Mesendoderm (in vitro differentiated cells): ENCODE data around the gene POLG2.

Source experiments
- DNase-seq: peaks from one replicate; pipeline ENCODE4 v3.0.0; 2013
- H2AK5ac ChIP-seq: 2 replicates; pipeline ENCODE4 v1.6.1; 2013; ENCODE audit warnings: low read length, inconsistent platforms
- H2BK120ac ChIP-seq: 2 replicates; pipeline ENCODE4 v1.6.1; 2013; ENCODE audit warnings: low read depth, mild to moderate bottlenecking, low read length, moderate library complexity, mixed read lengths
- H2BK15ac ChIP-seq: replicated peaks from 2 replicates; pipeline ENCODE4 v1.6.1; 2013; ENCODE audit warnings: low read depth, mild to moderate bottlenecking, moderate library complexity
- H2BK5ac ChIP-seq: 2 replicates; pipeline ENCODE4 v1.6.1; 2013; ENCODE audit warnings: low read length, inconsistent platforms
- H3K18ac ChIP-seq: 2 replicates; pipeline ENCODE4 v1.6.1; 2013; ENCODE audit warnings: mild to moderate bottlenecking, low read length, mixed read lengths
- H3K23ac ChIP-seq: one replicate; pipeline ENCODE4 v1.6.1; 2013; ENCODE audit warnings: low read length
- H3K27ac ChIP-seq: 2 replicates; pipeline ENCODE4 v1.5.1; 2013; ENCODE audit warnings: low read depth, mild to moderate bottlenecking, inconsistent platforms, low read length, moderate library complexity
- H3K27me3 ChIP-seq: 2 replicates; pipeline ENCODE4 v1.6.1; 2013; ENCODE audit warnings: low read length, control low read depth, mild to moderate bottlenecking, inconsistent platforms; ENCODE audit not compliant: insufficient read depth, poor library complexity
- H3K36me3 ChIP-seq: 2 replicates; pipeline ENCODE4 v1.6.1; 2013; ENCODE audit warnings: low read length, inconsistent platforms; ENCODE audit not compliant: control insufficient read depth, insufficient read depth
- H3K4ac ChIP-seq: one replicate; pipeline ENCODE4 v1.6.1; 2013; ENCODE audit warnings: low read depth, mild to moderate bottlenecking, low read length, moderate library complexity
- H3K4me1 ChIP-seq: 2 replicates; pipeline ENCODE4 v1.6.1; 2013; ENCODE audit warnings: low read depth, low read length, inconsistent platforms; ENCODE audit not compliant: control insufficient read depth
- H3K4me2 ChIP-seq: 2 replicates; pipeline ENCODE4 v1.6.1; 2013; ENCODE audit warnings: low read length
- H3K4me3 ChIP-seq: 2 replicates; pipeline ENCODE4 v1.5.1; 2013; ENCODE audit warnings: mild to moderate bottlenecking, low read length
- H3K56ac ChIP-seq: one replicate; pipeline ENCODE4 v1.6.1; 2013; ENCODE audit warnings: low read length
- H3K79me1 ChIP-seq: 2 replicates; pipeline ENCODE4 v1.6.1; 2013; ENCODE audit warnings: low read length, inconsistent platforms
- H3K79me2 ChIP-seq: 2 replicates; pipeline ENCODE4 v1.6.1; 2013; ENCODE audit warnings: mild to moderate bottlenecking, low read length; ENCODE audit not compliant: control insufficient read depth, insufficient read depth
- H3K9ac ChIP-seq: 2 replicates; pipeline ENCODE4 v1.6.1; 2013; ENCODE audit warnings: low read length, inconsistent platforms
- H4K5ac ChIP-seq: one replicate; pipeline ENCODE4 v1.6.1; 2013; ENCODE audit warnings: low read length
- H4K8ac ChIP-seq: one replicate; pipeline ENCODE4 v1.6.1; 2013; ENCODE audit warnings: low read depth, mild to moderate bottlenecking, control low read depth, low read length, moderate library complexity
- WGBS: extraction: QIAGEN DNeasy Blood & Tissue Kit; methylation state at CpG from one replicate; pipeline ENCODE4 v1.1.7; 2013; ENCODE audit warnings: low lambda C conversion rate, missing lambda C conversion rate; ENCODE audit not compliant: insufficient coverage; ENCODE audit errors: extremely low coverage; 5-methylcytosine and 5-hydroxymethylcytosine counted together

POLG2 gene

GRCh38 chr17:64502021-64502420 is 5.2 kb upstream of the POLG2 start:
- no peaks in the 10 kb centered on the region for H3K4me1 ChIP-seq
- no peak overlapping the region for H3K27ac ChIP-seq
- H4K5ac ChIP-seq: no peak overlapping the region

GRCh38 chr17:64500862-64501765 is 4.3 kb upstream of the POLG2 start:
- peaks cover 31% of the 10 kb centered on the region for H3K36me3 ChIP-seq
- H3K4me1 ChIP-seq: no peaks in the 10 kb centered on the region

More at GRCh38 chr17:64502021-64502420, 5.2 kb upstream of the POLG2 start:
- Histone ChIP-seq H2BK15ac (no peak overlapping the region), H4K8ac (no peak overlapping the region), H2BK5ac (no peak overlapping the region), H3K56ac (no peak overlapping the region), H3K9ac (no peak overlapping the region), H3K79me1 (peaks cover 17% of the 10 kb centered on the region), H2AK5ac (no peak overlapping the region), H2BK120ac (no peak overlapping the region), H3K23ac (no peak overlapping the region), H3K4me2 (no peak overlapping the region), H3K18ac (no peak overlapping the region), H3K27me3 (no peaks in the 10 kb centered on the region), H3K4me3 (no peak overlapping the region), H3K4ac (no peak overlapping the region), H3K36me3 (peaks cover 31% of the 10 kb centered on the region), H3K79me2 (peaks cover 54% of the 10 kb centered on the region)
- DNase-seq: no peak
- no CpG with 5 or more reads among the region's 3 CpGs for WGBS

GRCh38 chr17:64500487-64500859 is 3.6 kb upstream of the POLG2 start:
- H2BK120ac ChIP-seq: no peak overlapping the region
- H4K5ac ChIP-seq: no peak overlapping the region
- H3K79me1 ChIP-seq: peaks cover 17% of the 10 kb centered on the region
- H3K4me1 ChIP-seq: no peaks in the 10 kb centered on the region
- H3K36me3 ChIP-seq: peaks cover 31% of the 10 kb centered on the region
- no peak overlapping the region for H3K4ac ChIP-seq
- no peaks in the 10 kb centered on the region for H3K27me3 ChIP-seq
- no peak overlapping the region for H3K18ac ChIP-seq
- H2BK15ac ChIP-seq: no peak overlapping the region
- no peak overlapping the region for H2AK5ac ChIP-seq
- no peak overlapping the region for H4K8ac ChIP-seq
- WGBS: no CpG with 5 or more reads among the region's 8 CpGs
- peaks cover 53% of the 10 kb centered on the region for H3K79me2 ChIP-seq
- no peak overlapping the region for H3K56ac ChIP-seq
- H3K23ac ChIP-seq: no peak overlapping the region
- no peak overlapping the region for H3K27ac ChIP-seq
- no peak overlapping the region for H3K9ac ChIP-seq
- no peak overlapping the region for H3K4me3 ChIP-seq
- no peak overlapping the region for H3K4me2 ChIP-seq
- no peak overlapping the region for H2BK5ac ChIP-seq
- no peak for DNase-seq

More at GRCh38 chr17:64500862-64501765, 4.3 kb upstream of the POLG2 start:
- Histone ChIP-seq H4K5ac (no peak overlapping the region), H3K27me3 (no peaks in the 10 kb centered on the region), H2BK120ac (no peak overlapping the region), H2BK15ac (no peak overlapping the region), H3K4me3 (no peak overlapping the region), H3K4me2 (no peak overlapping the region), H3K9ac (no peak overlapping the region), H2BK5ac (no peak overlapping the region), H3K27ac (no peak overlapping the region), H3K4ac (no peak overlapping the region), H3K18ac (no peak overlapping the region), H3K79me2 (peaks cover 54% of the 10 kb centered on the region), H3K79me1 (peaks cover 17% of the 10 kb centered on the region), H3K56ac (no peak overlapping the region), H4K8ac (no peak overlapping the region), H2AK5ac (no peak overlapping the region), H3K23ac (no peak overlapping the region)
- DNase-seq: no peak
- no CpG with 5 or more reads among the region's 11 CpGs for WGBS

- H3K79me2 ChIP-seq: peaks cover 50% of the 10 kb centered on the region
- no peak overlapping the region for H2AK5ac ChIP-seq
- no peak overlapping the region for H3K4ac ChIP-seq
- no peaks in the 10 kb centered on the region for H3K4me1 ChIP-seq
- no peak overlapping the region for H3K18ac ChIP-seq
- no CpG with 5 or more reads among the region's 6 CpGs for WGBS
- H2BK15ac ChIP-seq: no peak overlapping the region
- H3K56ac ChIP-seq: no peak overlapping the region
- H3K27ac ChIP-seq: no peak overlapping the region
- no peak overlapping the region for H2BK5ac ChIP-seq
- H3K79me1 ChIP-seq: peaks cover 17% of the 10 kb centered on the region
- no peak overlapping the region for H3K4me3 ChIP-seq
- no peak overlapping the region for H4K5ac ChIP-seq
- peaks cover 31% of the 10 kb centered on the region for H3K36me3 ChIP-seq
- no peak overlapping the region for H3K23ac ChIP-seq
- no peak for DNase-seq
- H3K9ac ChIP-seq: no peak overlapping the region
- H4K8ac ChIP-seq: no peak overlapping the region
- H3K4me2 ChIP-seq: no peak overlapping the region
- H2BK120ac ChIP-seq: no peak overlapping the region
- no peaks in the 10 kb centered on the region for H3K27me3 ChIP-seq
Measured at GRCh38 chr17:64499805-64500486, 3.1 kb upstream of the POLG2 start.

GRCh38 chr17:64498308-64499203 is 1.7 kb upstream of the POLG2 start:
- WGBS: no CpG with 5 or more reads among the region's 7 CpGs
- no peak for DNase-seq
- Histone ChIP-seq H2BK5ac (no peak overlapping the region), H3K27ac (no peak overlapping the region), H3K4me2 (no peak overlapping the region), H3K4me1 (no peaks in the 10 kb centered on the region), H3K56ac (no peak overlapping the region), H4K5ac (no peak overlapping the region), H2BK120ac (no peak overlapping the region), H2BK15ac (no peak overlapping the region), H3K9ac (peak overlapping the region; percentile 6), H3K27me3 (no peaks in the 10 kb centered on the region), H3K79me1 (peaks cover 17% of the 10 kb centered on the region), H3K36me3 (peaks cover 27% of the 10 kb centered on the region), H2AK5ac (no peak overlapping the region), H3K4me3 (no peak overlapping the region), H3K23ac (no peak overlapping the region), H3K79me2 (peaks cover 38% of the 10 kb centered on the region), H3K4ac (no peak overlapping the region), H3K18ac (no peak overlapping the region), H4K8ac (no peak overlapping the region)
